Fibroblast of the aortic adventitia (primary cell): Measurements from ENCODE around the gene ITPRIPL1. TPM values are rescaled to one million over a fixed set of nuclear protein-coding genes. Genes with fewer than 3 reads are reported as not detected.
A peak's percentile ranks its signal among the peaks of the same experiment; 100 is the strongest.

ENCODE experiments used
- DNase-seq: peaks from one replicate; pipeline ENCODE4 v3.0.0-alpha.2; 2010; ENCODE audit warnings: low read depth
- H3K4me3 ChIP-seq: 2 replicates; pipeline ENCODE4 v1.5.1; 2011; ENCODE audit warnings: low read depth, mild to moderate bottlenecking, control low read depth, low read length, moderate library complexity
- CTCF ChIP-seq: IDR thresholded peaks from 2 replicates; pipeline ENCODE4 v1.5.1; 2011; ENCODE audit warnings: mild to moderate bottlenecking, low read length, control low read depth, inconsistent platforms; ENCODE audit not compliant: insufficient read depth
- total RNA-seq: library from RNA; depleted of rRNA; stranded (reverse); fragments of >200 nt; gene quantifications from 2 replicates; pipeline ENCODE4 v1.2.3, GENCODE V29; 2012; ENCODE audit warnings: low replicate concordance

ITPRIPL1 gene
- total RNA-seq, 1 donor = 2.5 TPM

DNA sequence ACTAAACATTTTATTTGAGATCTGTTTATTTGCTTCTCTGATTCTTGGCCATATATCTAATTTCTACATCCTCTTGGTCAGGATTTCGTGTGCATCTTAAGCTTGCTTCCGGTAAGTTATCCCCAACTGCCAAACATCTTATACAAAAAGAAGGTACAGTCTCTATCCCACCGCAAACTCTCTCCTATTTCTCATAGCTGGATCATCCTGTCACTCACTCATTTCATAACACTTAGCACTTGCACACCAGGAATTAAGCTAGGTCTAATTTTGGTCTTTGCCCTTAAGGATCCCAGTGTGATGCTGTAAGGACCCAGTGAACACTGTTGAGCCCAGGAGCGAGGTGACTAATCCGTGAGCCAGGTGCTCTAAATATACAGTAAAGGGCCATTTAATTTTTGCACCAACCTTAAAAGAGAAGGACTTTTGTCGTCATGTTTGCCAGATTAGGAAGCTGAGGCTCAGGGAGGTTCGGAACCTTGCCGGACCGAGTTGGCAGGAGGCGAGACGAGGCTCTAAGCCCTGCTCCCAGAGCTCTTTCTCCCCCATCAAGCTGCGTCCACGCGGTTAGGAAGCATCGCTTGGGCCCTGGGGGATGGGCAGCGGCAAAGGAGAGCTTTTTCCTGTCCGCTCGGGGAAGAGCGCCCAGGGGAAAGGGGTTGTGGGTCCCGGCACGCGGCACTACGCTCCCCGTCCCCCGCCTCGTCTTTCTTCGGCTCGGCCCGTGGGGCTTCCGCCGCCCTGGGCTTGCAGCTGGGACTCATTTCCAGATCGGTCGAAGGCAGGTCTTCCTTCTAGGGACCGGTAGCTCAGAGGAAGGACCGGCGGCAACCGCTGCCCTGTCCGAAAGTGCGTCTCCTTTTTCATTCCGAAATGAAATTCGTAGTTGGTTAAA lies 4.1 kb upstream of the ITPRIPL1 start:
- H3K4me3 ChIP-seq = peak overlapping the region; percentile 69
- peak; percentile 25 for DNase-seq
- TF ChIP-seq CTCF = no peak

- TF ChIP-seq CTCF = no peak
- no peak overlapping the region for H3K4me3 ChIP-seq
- DNase-seq = no peak
Measured at GRCh38 chr2:96323849-96324248, 1.3 kb upstream of the ITPRIPL1 start.

DNA sequence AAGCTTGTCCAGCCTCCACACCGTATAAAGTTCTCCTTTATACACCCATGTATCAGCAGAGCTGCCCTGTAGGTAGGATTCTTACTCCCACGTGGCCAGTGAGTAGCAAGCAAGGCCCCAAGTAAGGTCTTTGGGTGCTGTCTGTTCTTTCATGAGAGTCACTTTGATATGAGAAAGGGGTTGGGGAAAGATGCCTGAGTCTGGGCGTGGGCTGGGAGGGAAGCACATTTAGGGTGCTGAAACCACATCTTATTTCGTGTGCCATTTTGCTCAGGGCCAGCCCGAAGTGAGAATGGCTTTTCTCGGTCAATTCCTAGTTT lies 436 bp upstream of the ITPRIPL1 start:
- DNase-seq = no peak
- no peak for TF ChIP-seq CTCF
- no peak overlapping the region for H3K4me3 ChIP-seq

DNA sequence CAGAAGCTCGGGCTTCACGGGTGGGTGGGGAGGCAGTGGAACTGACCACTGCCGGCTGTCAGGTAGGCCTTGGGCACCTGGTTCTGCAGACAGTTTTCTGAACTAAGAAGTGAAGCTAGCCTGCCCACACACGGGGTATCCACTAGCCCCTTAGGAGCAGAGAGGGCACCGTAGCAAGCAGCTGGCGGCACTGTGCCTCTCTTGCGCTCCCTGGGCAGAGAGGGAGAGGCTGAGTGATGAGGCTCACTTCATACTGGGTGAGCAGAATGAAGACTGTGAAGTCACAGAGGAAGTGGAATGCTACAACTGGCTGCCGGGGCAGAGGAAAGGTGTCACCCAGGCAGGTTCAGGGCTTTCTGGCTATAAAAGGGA lies 753 bp downstream of the ITPRIPL1 start:
- H3K4me3 ChIP-seq = no peak overlapping the region
- DNase-seq = no peak
- no peak for TF ChIP-seq CTCF

DNA sequence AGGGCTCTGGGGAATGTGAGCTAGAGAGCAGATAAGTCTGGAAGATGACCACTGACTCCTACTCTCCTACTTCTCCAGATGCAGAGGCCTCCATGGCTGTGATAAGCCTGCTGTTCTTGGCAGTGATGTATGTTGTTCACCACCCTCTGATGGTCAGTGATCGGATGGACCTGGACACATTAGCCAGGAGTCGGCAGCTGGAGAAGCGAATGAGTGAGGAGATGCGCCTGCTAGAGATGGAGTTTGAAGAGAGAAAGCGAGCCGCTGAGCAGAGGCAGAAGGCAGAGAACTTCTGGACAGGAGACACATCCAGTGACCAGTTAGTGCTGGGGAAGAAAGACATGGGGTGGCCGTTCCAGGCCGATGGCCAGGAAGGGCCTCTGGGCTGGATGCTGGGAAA lies 1.4 kb downstream of the ITPRIPL1 start:
- no peak for DNase-seq
- no peak overlapping the region for H3K4me3 ChIP-seq
- TF ChIP-seq CTCF = no peak

GRCh38 chr2:96326990-96327820 lies 2.1 kb downstream of the ITPRIPL1 start:
- no peak for DNase-seq
- no peak overlapping the region for H3K4me3 ChIP-seq
- no peak for TF ChIP-seq CTCF
